Muscle layer of colon (tissue), 2 donors: ENCODE results near the gene C11orf52.

ENCODE experiments used
- H3K27ac ChIP-seq: one replicate; pipeline ENCODE4 v1.7.0; 2013; ENCODE audit warnings: low read depth, mild to moderate bottlenecking, low read length, moderate library complexity
- H3K27me3 ChIP-seq, 2 donors: one replicate each; pipeline ENCODE4 v1.7.0; 2013; ENCODE audit warnings: low read length in 2 of 2, mild to moderate bottlenecking in 2 of 2; ENCODE audit not compliant: insufficient read depth in 2 of 2, control insufficient read depth in 1 of 2
- H3K36me3 ChIP-seq: one replicate; pipeline ENCODE4 v1.7.0; 2013; ENCODE audit warnings: mild to moderate bottlenecking, low read length; ENCODE audit not compliant: insufficient read depth
- H3K4me1 ChIP-seq: one replicate; pipeline ENCODE4 v1.7.0; 2013; ENCODE audit warnings: mild to moderate bottlenecking, low read length; ENCODE audit not compliant: insufficient read depth
- H3K4me3 ChIP-seq, 2 donors: one replicate each; pipeline ENCODE4 v1.7.0; 2013; ENCODE audit warnings: low read length in 2 of 2, low read depth in 1 of 2, mild to moderate bottlenecking in 1 of 2, moderate library complexity in 1 of 2
- H3K9ac ChIP-seq: one replicate; pipeline ENCODE4 v1.7.0; 2013; ENCODE audit warnings: low read length
- H3K9me3 ChIP-seq: one replicate; pipeline ENCODE4 v1.7.0; 2013; ENCODE audit warnings: mild to moderate bottlenecking, low read length
- donor health status: abdominal sarcoma.
- donor health status: Adenocarcinoma of cecum.

Gene C11orf52

GRCh38 chr11:111913997-111914396 is 4.7 kb upstream of the C11orf52 start:
- Histone ChIP-seq H3K9me3 (no peaks in the 10 kb centered on the region), H3K36me3 (peaks cover 12% of the 10 kb centered on the region), H3K27ac (peak overlapping the region; percentile 83), H3K9ac (peak overlapping the region; percentile 77), H3K27me3 (no peaks in the 10 kb centered on the region), H3K4me3 (peak overlapping the region; percentile 43 to 66), H3K4me1 (peaks cover 32% of the 10 kb centered on the region)

GRCh38 chr11:111916768-111917167 is 1.9 kb upstream of the C11orf52 start:
- Histone ChIP-seq H3K4me3 (no peak overlapping the region), H3K9ac (no peak overlapping the region), H3K27me3 (no peaks in the 10 kb centered on the region), H3K9me3 (no peaks in the 10 kb centered on the region), H3K36me3 (no peaks in the 10 kb centered on the region), H3K27ac (no peak overlapping the region), H3K4me1 (peaks cover 17% of the 10 kb centered on the region)

- Histone ChIP-seq H3K9ac (no peak overlapping the region), H3K4me1 (peaks cover 17% of the 10 kb centered on the region), H3K4me3 (no peak overlapping the region), H3K36me3 (no peaks in the 10 kb centered on the region), H3K27ac (no peak overlapping the region), H3K9me3 (no peaks in the 10 kb centered on the region), H3K27me3 (no peaks in the 10 kb centered on the region)
Observed at GRCh38 chr11:111917312-111917711, 1.4 kb upstream of the C11orf52 start.

GRCh38 chr11:111917788-111918187 is 925 bp upstream of the C11orf52 start:
- Histone ChIP-seq H3K27ac (no peak overlapping the region), H3K27me3 (no peaks in the 10 kb centered on the region), H3K9ac (no peak overlapping the region), H3K4me1 (peaks cover 22% of the 10 kb centered on the region), H3K9me3 (no peaks in the 10 kb centered on the region), H3K4me3 (no peak overlapping the region), H3K36me3 (no peaks in the 10 kb centered on the region)

- H3K4me1 ChIP-seq, result peaks cover 21% of the 10 kb centered on the region
- no peak overlapping the region for H3K4me3 ChIP-seq
- H3K27ac ChIP-seq, result no peak overlapping the region
Observed at GRCh38 chr11:111920908-111921307, 2.2 kb downstream of the C11orf52 start.

GRCh38 chr11:111921541-111922230 is 3.0 kb downstream of the C11orf52 start:
- Histone ChIP-seq H3K4me3 (no peak overlapping the region), H3K27ac (no peak overlapping the region), H3K9ac (no peak overlapping the region), H3K36me3 (no peaks in the 10 kb centered on the region), H3K9me3 (no peaks in the 10 kb centered on the region), H3K4me1 (peaks cover 28% of the 10 kb centered on the region), H3K27me3 (no peaks in the 10 kb centered on the region)

More at GRCh38 chr11:111920908-111921307, 2.2 kb downstream of the C11orf52 start:
- H3K9me3 ChIP-seq, result no peaks in the 10 kb centered on the region
- no peaks in the 10 kb centered on the region for H3K36me3 ChIP-seq
- no peak overlapping the region for H3K9ac ChIP-seq
- no peaks in the 10 kb centered on the region for H3K27me3 ChIP-seq

- Histone ChIP-seq H3K9ac (no peak overlapping the region), H3K27me3 (no peaks in the 10 kb centered on the region), H3K4me1 (peaks cover 33% of the 10 kb centered on the region), H3K4me3 (no peak overlapping the region), H3K27ac (peak overlapping the region; percentile 29), H3K36me3 (no peaks in the 10 kb centered on the region), H3K9me3 (no peaks in the 10 kb centered on the region)
Observed at GRCh38 chr11:111922803-111923202, 4.1 kb downstream of the C11orf52 start.

- Histone ChIP-seq H3K27ac (peak overlapping the region; percentile 29), H3K36me3 (no peaks in the 10 kb centered on the region), H3K9ac (no peak overlapping the region), H3K4me1 (peaks cover 33% of the 10 kb centered on the region), H3K27me3 (no peaks in the 10 kb centered on the region), H3K9me3 (no peaks in the 10 kb centered on the region), H3K4me3 (no peak overlapping the region)
Observed at GRCh38 chr11:111923351-111923788, 4.7 kb downstream of the C11orf52 start.

- Histone ChIP-seq H3K36me3 (no peaks in the 10 kb centered on the region), H3K9me3 (no peaks in the 10 kb centered on the region), H3K9ac (no peak overlapping the region), H3K4me1 (peaks cover 33% of the 10 kb centered on the region), H3K4me3 (no peak overlapping the region), H3K27ac (no peak overlapping the region), H3K27me3 (no peaks in the 10 kb centered on the region)
Observed at GRCh38 chr11:111923951-111924350, 5.2 kb downstream of the C11orf52 start.

GRCh38 chr11:111925953-111926352 is 7.2 kb downstream of the C11orf52 start:
- no peaks in the 10 kb centered on the region for H3K9me3 ChIP-seq
- no peak overlapping the region for H3K9ac ChIP-seq
- peaks cover 33% of the 10 kb centered on the region for H3K4me1 ChIP-seq
- peak overlapping the region; percentile 81 for H3K27ac ChIP-seq
- no peaks in the 10 kb centered on the region for H3K36me3 ChIP-seq
- H3K27me3 ChIP-seq, result no peaks in the 10 kb centered on the region
- H3K4me3 ChIP-seq, result peak overlapping the region in 1 of 2 donors; percentile 71

- H3K4me3 ChIP-seq, result peak overlapping the region; percentile 49 to 71
- no peaks in the 10 kb centered on the region for H3K9me3 ChIP-seq
- H3K27me3 ChIP-seq, result no peaks in the 10 kb centered on the region
- H3K4me1 ChIP-seq, result peaks cover 33% of the 10 kb centered on the region
- H3K27ac ChIP-seq, result peak overlapping the region; percentile 81
- H3K36me3 ChIP-seq, result no peaks in the 10 kb centered on the region
- H3K9ac ChIP-seq, result peak overlapping the region; percentile 88
Observed at GRCh38 chr11:111926505-111927391, 8.0 kb downstream of the C11orf52 start.
